Activated CD8-positive, alpha-beta memory T cell treated with anti-CD3 and anti-CD28 coated beads for 24 hours (primary cell): ENCODE results near the gene SPTBN1.
"Not testable (repeated sequence)": the region's sequence is repeated elsewhere in the genome, so short reads cannot be mapped to it uniquely, and the experiment has no call there.

Source experiments
- DNase-seq: peaks from one replicate; pipeline ENCODE4 v3.0.0-alpha.2; 2020

The SPTBN1 gene

GRCh38 chr2:54508541-54508940 is 52.4 kb downstream of the SPTBN1 start:
- no peak for DNase-seq

GRCh38 chr2:54509043-54509442 is 52.9 kb downstream of the SPTBN1 start:
- not testable (repeated sequence) for DNase-seq

- DNase-seq = no peak
Observed at GRCh38 chr2:54510916-54511315, 54.8 kb downstream of the SPTBN1 start.

- no peak for DNase-seq
Observed at GRCh38 chr2:54512183-54512582, 56.1 kb downstream of the SPTBN1 start.

- no peak for DNase-seq
Observed at GRCh38 chr2:54512663-54513362, 56.7 kb downstream of the SPTBN1 start.

- DNase-seq = no peak
Observed at GRCh38 chr2:54513363-54513715, 57.2 kb downstream of the SPTBN1 start.

- no peak for DNase-seq
Observed at GRCh38 chr2:54514822-54515569, 58.9 kb downstream of the SPTBN1 start.

- DNase-seq = no peak
Observed at GRCh38 chr2:54516842-54517241, 60.7 kb downstream of the SPTBN1 start.

- DNase-seq = not testable (repeated sequence)
Observed at GRCh38 chr2:54518016-54518415, 61.9 kb downstream of the SPTBN1 start.

GRCh38 chr2:54518430-54518829 is 62.3 kb downstream of the SPTBN1 start:
- DNase-seq = no peak

GRCh38 chr2:54519841-54520459 is 63.8 kb downstream of the SPTBN1 start:
- DNase-seq = no peak

GRCh38 chr2:54520687-54521086 is 64.6 kb downstream of the SPTBN1 start:
- DNase-seq = no peak

GRCh38 chr2:54522624-54523281 is 66.6 kb downstream of the SPTBN1 start:
- peak; percentile 77 for DNase-seq

- no peak for DNase-seq
Observed at GRCh38 chr2:54523324-54523959, 67.3 kb downstream of the SPTBN1 start.

- peak; percentile 59 for DNase-seq
Observed at GRCh38 chr2:54524226-54524991, 68.3 kb downstream of the SPTBN1 start.

GRCh38 chr2:54525321-54525720 is 69.2 kb downstream of the SPTBN1 start:
- DNase-seq = no peak

GRCh38 chr2:54526226-54526879 is 70.2 kb downstream of the SPTBN1 start:
- no peak for DNase-seq

- no peak for DNase-seq
Observed at GRCh38 chr2:54528311-54528955, 72.3 kb downstream of the SPTBN1 start.

- not testable (repeated sequence) for DNase-seq
Observed at GRCh38 chr2:54529518-54529917, 73.4 kb downstream of the SPTBN1 start.

GRCh38 chr2:54529935-54530334 is 73.8 kb downstream of the SPTBN1 start:
- no peak for DNase-seq

- no peak for DNase-seq
Observed at GRCh38 chr2:54531558-54531957, 75.4 kb downstream of the SPTBN1 start.
